PC-9 (cell line): Measurements from ENCODE around the gene FOXP1. TPM values are rescaled to one million over a fixed set of nuclear protein-coding genes. Genes with fewer than 3 reads are reported as not detected.

ENCODE experiments used
- BruUV-seq: library from RNA; stranded (reverse); fragments of 400-500 nt; replicated peaks from 2 replicates; lab custom pipeline; 2021; lab: Mats Ljungman, UMichigan
- CTCF ChIA-PET: fragments of 300-600 bp; sonication (Branson Sonifier 250); formaldehyde crosslinking; loops from one replicate; lab custom pipeline; 2022; ENCODE audit warnings: antibody characterized with exemption; lab: Charles Lee
- POLR2A ChIA-PET: fragments of 300-600 bp; sonication (Branson Sonifier 250); formaldehyde crosslinking; loops from one replicate; lab custom pipeline; 2022; ENCODE audit warnings: antibody characterized with exemption; ENCODE audit not compliant: unreplicated experiment; lab: Charles Lee
- DNase-seq, 2 experiments: peaks; one replicate each; pipeline versions ENCODE4 v3.0.0 to v3.0.0-alpha.2; 2015 to 2022; ENCODE audit warnings: mixed read lengths in 1 of 2
- H2AFZ ChIP-seq: fragments of 200-600 bp; sonication (generic); 2 replicates; pipeline ENCODE4 v1.8.1; 2017; ENCODE audit warnings: antibody characterized with exemption
- H3F3A ChIP-seq: fragments of 200-600 bp; sonication (generic); 2 replicates; pipeline ENCODE4 v1.8.1; 2017; ENCODE audit warnings: antibody characterized with exemption, mild to moderate bottlenecking, low read depth; ENCODE audit not compliant: insufficient read depth
- H3K27ac ChIP-seq: fragments of 200-600 bp; sonication (generic); 2 replicates; pipeline ENCODE4 v1.6.1; 2016; ENCODE audit warnings: mixed run types
- H3K27me3 ChIP-seq: fragments of 200-600 bp; sonication (generic); 2 replicates; pipeline ENCODE4 v1.6.1; 2016; ENCODE audit warnings: low read depth, mixed run types; ENCODE audit not compliant: insufficient read depth
- H3K36me3 ChIP-seq: fragments of 200-600 bp; sonication (generic); 2 replicates; pipeline ENCODE4 v1.6.1; 2016; ENCODE audit warnings: low read depth, mixed run types
- H3K4me1 ChIP-seq: fragments of 200-600 bp; sonication (generic); replicated peaks from 2 replicates; pipeline ENCODE4 v1.6.1; 2016; ENCODE audit warnings: mixed run types; ENCODE audit not compliant: insufficient read depth
- H3K4me2 ChIP-seq: fragments of 200-600 bp; sonication (generic); 2 replicates; pipeline ENCODE4 v1.6.1; 2017; ENCODE audit warnings: mixed run types
- H3K4me3 ChIP-seq: fragments of 200-600 bp; sonication (generic); 2 replicates; pipeline ENCODE4 v1.6.1; 2016; ENCODE audit warnings: mixed run types
- H3K79me2 ChIP-seq: fragments of 200-600 bp; sonication (generic); 2 replicates; pipeline ENCODE4 v1.6.1; 2017; ENCODE audit warnings: low read depth, mixed run types
- H3K9me2 ChIP-seq: fragments of 200-600 bp; sonication (generic); 2 replicates; pipeline ENCODE4 v1.8.1; 2017; ENCODE audit warnings: mild to moderate bottlenecking; ENCODE audit not compliant: insufficient read depth
- H3K9me3 ChIP-seq: fragments of 200-600 bp; sonication (generic); 2 replicates; pipeline ENCODE4 v1.8.1; 2016; ENCODE audit warnings: low read depth; ENCODE audit not compliant: insufficient read depth
- H4K20me1 ChIP-seq: fragments of 200-600 bp; sonication (generic); 2 replicates; pipeline ENCODE4 v1.8.1; 2017; ENCODE audit not compliant: insufficient read depth
- CTCF ChIP-seq: fragments of 200-600 bp; sonication (generic); conservative IDR thresholded peaks from 2 replicates; pipeline ENCODE4 v1.6.1; 2017; ENCODE audit warnings: mixed run types, antibody characterized with exemption, mild to moderate bottlenecking, moderate library complexity
- EZH2 ChIP-seq: fragments of 200-600 bp; sonication (generic); IDR thresholded peaks from 2 replicates; pipeline ENCODE4 v1.8.0; 2017; ENCODE audit warnings: antibody characterized with exemption, low read depth
- intact Hi-C: fragments of 100-400 bp; cut with micrococcal nuclease; formaldehyde crosslinking; loops from one replicate; pipeline ENCODE4 v1.10.0; 2022; ENCODE audit not compliant: unreplicated experiment
- total RNA-seq: library from RNA; stranded (reverse); gene quantifications from 2 replicates; pipeline ENCODE4 v1.2.3, GENCODE V29; 2021

FOXP1 gene
- total RNA-seq, 1 experiment from 2014 or later: 33.3 TPM

DNA sequence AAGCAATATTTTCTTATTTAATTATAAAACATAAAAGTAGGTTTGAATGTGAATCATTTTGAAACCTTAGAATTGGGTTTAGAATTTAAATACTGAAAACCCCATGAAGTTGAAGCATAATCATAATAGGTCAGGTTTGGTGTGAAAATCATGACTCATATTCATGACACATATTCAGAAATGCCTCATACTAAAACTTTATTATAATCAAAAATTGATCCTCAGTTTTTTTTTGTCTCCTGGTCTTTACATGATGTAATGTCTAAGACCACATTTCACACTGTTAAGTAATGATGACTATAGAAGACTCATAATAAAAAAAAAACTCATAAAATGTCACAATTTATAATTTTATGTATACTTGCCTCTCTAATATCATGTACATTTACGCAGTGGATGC, 190.4 kb downstream of the FOXP1 start:
- Histone ChIP-seq H3K27me3 (no peaks in the 10 kb centered on the region), H3K4me3 (no peak overlapping the region), H2AFZ (no peak overlapping the region), H3K4me2 (no peak overlapping the region), H3K9me2 (no peaks in the 10 kb centered on the region), H3K9me3 (no peaks in the 10 kb centered on the region), H3K27ac (no peak overlapping the region), H4K20me1 (no peaks in the 10 kb centered on the region), H3F3A (no peaks in the 10 kb centered on the region), H3K4me1 (no peaks in the 10 kb centered on the region), H3K36me3 (no peaks in the 10 kb centered on the region), H3K79me2 (no peaks in the 10 kb centered on the region)
- DNase-seq: no peak
- intact Hi-C loops: loop anchor here (10.0 kb wide), 1 partner anchor 192 kb away; the partner anchor contains the start of gene FOXP1
- BruUV-seq: no TSS peak
- POLR2A ChIA-PET: no interaction called here
- TF ChIP-seq EZH2 (no peak), CTCF (no peak)
- CTCF ChIA-PET: no interaction called here

DNA sequence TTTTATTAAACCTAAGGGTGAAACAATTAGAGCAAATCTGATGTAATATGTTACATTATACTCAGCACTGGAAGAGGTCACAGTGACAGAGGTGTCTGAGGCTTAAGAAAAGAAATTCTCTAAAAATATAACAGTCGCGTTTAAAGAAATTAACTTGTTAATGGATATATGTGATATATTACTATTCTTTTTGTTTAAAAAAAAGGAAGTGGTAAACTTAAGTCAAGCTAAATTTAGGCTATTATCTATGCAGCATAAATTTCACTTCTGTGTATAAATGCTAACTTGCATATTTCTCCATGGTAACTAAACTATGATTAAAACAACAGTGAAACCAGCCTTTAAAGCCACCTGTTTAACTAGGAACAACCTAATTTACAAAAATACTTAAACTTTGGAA, 191.3 kb downstream of the FOXP1 start:
- H3K4me1 ChIP-seq: no peaks in the 10 kb centered on the region
- no TSS peak for BruUV-seq
- H3K79me2 ChIP-seq: no peaks in the 10 kb centered on the region
- H3K9me2 ChIP-seq: no peaks in the 10 kb centered on the region
- H3K4me3 ChIP-seq: no peak overlapping the region
- intact Hi-C loops: loop anchor here (10.0 kb wide), 1 partner anchor 193 kb away; the partner anchor contains the start of gene FOXP1
- no peak for DNase-seq
- H3K27ac ChIP-seq: no peak overlapping the region
- H3K27me3 ChIP-seq: no peaks in the 10 kb centered on the region
- no peaks in the 10 kb centered on the region for H3F3A ChIP-seq
- TF ChIP-seq CTCF (no peak), EZH2 (no peak)
- ChIA-PET CTCF (no interaction called here), POLR2A (no interaction called here)
- H3K9me3 ChIP-seq: no peaks in the 10 kb centered on the region
- no peaks in the 10 kb centered on the region for H3K36me3 ChIP-seq
- no peak overlapping the region for H2AFZ ChIP-seq
- H4K20me1 ChIP-seq: no peaks in the 10 kb centered on the region
- no peak overlapping the region for H3K4me2 ChIP-seq

DNA sequence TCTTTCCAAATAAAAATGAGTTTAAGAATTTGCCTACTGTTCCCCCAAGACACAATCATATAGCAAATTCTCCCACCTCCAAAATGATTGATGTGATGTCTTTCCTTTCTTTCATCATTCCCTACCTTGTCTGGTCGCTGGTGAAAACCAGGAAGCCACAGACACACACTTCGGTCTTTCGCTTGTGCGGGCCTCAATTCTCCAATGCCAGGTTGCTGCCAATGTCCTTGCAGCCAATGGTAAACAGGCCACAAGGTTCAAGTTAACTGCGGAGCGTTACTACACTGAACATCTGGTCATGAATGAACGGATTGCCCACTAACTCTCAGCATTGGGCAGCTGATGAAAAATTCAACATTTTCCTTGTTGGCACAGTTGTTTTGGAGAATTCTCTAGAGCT, 192.2 kb downstream of the FOXP1 start:
- no TSS peak for BruUV-seq

More for the DNA sequence above, 192.2 kb downstream of the FOXP1 start:
- intact Hi-C loops: loop anchor here (10.0 kb wide), 1 partner anchor 193 kb away; the partner anchor contains the start of gene FOXP1
- no peak overlapping the region for H2AFZ ChIP-seq
- H3K9me3 ChIP-seq: no peaks in the 10 kb centered on the region
- H3K36me3 ChIP-seq: no peaks in the 10 kb centered on the region
- TF ChIP-seq CTCF: no peak
- TF ChIP-seq EZH2: no peak
- no peak overlapping the region for H3K4me2 ChIP-seq
- no peaks in the 10 kb centered on the region for H3K4me1 ChIP-seq
- no peaks in the 10 kb centered on the region for H4K20me1 ChIP-seq
- POLR2A ChIA-PET: no interaction called here
- no peak overlapping the region for H3K27ac ChIP-seq
- H3F3A ChIP-seq: no peaks in the 10 kb centered on the region
- no peaks in the 10 kb centered on the region for H3K9me2 ChIP-seq
- no peaks in the 10 kb centered on the region for H3K79me2 ChIP-seq
- no peaks in the 10 kb centered on the region for H3K27me3 ChIP-seq
- no peak for DNase-seq
- H3K4me3 ChIP-seq: no peak overlapping the region
- CTCF ChIA-PET: no interaction called here
